GM19351 (cell line): Measurements from ENCODE around the gene SLAMF1.
"Not testable (repeated sequence)": the region's sequence is repeated elsewhere in the genome, so short reads cannot be mapped to it uniquely, and the experiment has no call there.

Experiments used
- ATAC-seq: cut with Tn5 transposase; IDR thresholded peaks from one replicate; pipeline ENCODE4 v1.9.1; 2021; ENCODE audit warnings: mild to moderate bottlenecking, moderate library complexity; ENCODE audit not compliant: unreplicated experiment

Gene SLAMF1

DNA sequence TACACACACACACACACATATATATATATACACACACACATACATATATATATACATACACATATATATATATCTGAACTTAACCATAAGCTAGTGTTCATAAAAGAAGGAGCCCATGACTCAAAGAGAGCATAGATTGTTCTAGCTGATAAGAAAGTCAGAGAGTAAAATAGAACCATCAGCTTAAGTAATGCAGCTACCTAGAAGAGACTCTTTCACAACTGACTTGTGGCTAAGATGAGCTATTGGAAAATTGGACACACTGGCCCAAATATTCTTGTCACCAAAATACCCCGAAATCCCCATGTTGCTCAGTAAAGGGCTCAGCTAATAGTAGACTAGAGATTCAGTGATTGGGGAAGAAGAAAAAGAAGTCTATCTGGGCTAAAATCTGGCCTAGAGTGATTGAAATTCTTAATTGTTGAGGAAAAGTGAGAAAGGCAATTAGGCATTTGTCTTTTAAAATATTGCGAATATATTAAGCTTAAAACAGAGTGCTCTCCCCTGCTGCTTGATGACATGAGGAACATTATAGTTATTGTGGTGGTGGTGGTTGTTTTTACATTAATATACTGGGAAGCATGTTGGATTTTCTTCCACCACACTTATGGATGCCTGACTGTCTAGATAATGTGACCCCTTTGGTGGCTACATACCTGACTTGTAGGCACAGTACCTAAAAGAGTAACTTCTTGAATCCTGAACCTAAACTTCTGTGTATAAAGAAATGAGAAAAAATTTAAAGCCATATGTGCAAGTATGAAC lies 6.3 kb downstream of the SLAMF1 start:
- ATAC-seq: no peak

DNA sequence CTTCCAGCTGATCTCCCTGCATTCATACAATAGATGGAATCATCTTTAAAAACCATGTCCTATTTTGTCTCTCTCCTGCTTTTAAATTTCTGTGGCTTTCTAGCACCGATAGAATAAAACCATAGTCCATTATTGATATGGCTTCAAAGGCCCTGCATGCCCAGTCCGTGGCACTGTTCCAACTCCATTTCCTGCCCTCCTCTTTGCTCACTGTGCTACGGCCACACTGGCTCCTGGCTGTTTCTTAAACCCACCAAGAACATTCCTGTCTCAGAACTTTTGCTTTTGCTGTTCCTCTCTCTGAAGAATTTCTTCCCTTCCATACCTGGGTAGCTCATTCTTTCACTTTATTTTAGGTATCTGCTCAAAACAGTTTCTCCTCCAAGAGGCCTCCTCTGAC lies 7.2 kb downstream of the SLAMF1 start:
- ATAC-seq: no peak

DNA sequence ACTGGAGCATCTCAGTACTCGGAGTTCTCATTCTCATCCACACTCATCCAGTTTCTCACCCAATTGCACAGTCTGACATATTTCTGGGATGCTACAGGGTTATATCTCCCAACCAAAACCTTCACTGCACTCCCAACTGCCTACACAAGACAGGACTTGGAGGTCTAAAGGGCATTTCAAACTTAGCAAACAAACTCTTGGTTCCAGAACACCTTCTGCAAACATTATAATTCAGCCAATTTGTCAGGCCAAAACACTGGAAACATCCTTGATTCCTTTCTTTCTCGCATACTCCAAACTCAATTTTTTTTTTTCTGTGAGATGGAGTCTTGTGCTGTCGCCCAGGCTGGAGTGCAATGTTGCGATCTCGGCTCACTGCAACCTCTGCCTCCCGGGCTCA lies 7.9 kb downstream of the SLAMF1 start:
- ATAC-seq: no peak

GRCh38 chr1:160638540-160638857 lies 8.3 kb downstream of the SLAMF1 start:
- ATAC-seq: no peak

GRCh38 chr1:160637821-160638539 lies 8.9 kb downstream of the SLAMF1 start:
- ATAC-seq: peak; percentile 59

DNA sequence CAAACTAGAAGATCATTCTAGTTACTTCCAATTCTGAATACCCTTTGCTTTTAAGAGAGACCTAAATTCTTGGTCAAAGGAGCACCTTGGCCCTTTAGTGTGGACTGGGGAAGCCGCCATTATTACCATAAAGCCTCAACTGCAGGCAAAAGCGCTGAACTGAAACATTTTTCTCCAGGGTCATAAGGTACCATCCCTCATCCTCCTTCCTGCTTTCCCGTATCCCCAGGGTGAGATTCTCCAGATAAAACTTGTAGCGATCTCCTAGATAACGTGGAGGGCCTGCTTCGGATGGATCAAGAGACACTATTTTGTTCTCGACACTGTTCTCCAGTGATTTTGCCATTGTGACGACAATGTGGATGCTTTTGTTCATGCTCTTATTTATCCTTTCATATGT lies 9.8 kb downstream of the SLAMF1 start:
- no peak for ATAC-seq

- ATAC-seq: no peak
Measured at GRCh38 chr1:160636547-160636946, 10.3 kb downstream of the SLAMF1 start.

- ATAC-seq: no peak
Measured at GRCh38 chr1:160636076-160636475, 10.8 kb downstream of the SLAMF1 start.

DNA sequence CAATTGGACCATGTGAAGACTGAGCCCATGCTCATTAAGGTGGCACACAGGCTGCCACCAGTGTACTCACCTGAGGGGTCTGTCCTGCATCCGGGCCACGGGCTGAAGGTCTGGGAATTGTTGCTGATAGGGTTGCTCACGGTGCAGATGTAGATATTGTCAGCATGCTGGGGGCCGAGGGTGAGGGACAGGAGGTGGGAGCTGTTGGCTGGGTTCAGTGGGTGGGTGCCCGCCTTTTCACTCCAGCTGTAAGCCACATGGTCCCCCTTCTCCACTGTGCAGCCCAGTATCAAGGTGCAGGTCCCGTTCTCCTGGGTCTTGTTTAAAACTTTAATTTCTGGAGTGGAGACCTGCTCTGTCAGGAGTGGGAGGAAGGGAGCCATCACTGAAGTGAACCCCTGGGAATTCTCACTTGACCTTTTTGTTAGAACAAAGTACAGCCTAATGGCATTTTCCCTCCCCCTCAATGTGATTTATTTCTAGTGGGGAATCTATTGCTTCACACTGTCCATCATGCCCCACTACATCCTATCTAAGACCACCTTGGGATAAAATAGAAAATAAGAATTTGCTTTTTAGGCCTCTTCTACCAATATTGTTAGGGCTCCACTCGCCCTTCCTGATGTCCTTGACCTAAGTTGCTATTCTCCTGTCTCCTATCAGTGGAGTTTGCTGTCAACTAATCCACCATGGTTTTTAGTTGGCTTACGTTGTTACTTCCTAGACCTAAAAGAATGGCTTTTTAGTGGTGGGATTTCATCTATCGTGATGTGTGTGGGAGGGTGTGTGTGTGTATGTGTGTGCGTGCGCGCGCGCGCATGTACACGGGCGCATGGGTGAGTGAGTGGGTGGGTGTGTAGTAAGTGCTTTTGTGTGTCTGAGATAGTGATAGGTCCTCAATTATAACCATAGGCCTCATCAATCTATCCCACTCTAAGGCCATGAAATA lies 12.0 kb downstream of the SLAMF1 start:
- ATAC-seq: no peak

DNA sequence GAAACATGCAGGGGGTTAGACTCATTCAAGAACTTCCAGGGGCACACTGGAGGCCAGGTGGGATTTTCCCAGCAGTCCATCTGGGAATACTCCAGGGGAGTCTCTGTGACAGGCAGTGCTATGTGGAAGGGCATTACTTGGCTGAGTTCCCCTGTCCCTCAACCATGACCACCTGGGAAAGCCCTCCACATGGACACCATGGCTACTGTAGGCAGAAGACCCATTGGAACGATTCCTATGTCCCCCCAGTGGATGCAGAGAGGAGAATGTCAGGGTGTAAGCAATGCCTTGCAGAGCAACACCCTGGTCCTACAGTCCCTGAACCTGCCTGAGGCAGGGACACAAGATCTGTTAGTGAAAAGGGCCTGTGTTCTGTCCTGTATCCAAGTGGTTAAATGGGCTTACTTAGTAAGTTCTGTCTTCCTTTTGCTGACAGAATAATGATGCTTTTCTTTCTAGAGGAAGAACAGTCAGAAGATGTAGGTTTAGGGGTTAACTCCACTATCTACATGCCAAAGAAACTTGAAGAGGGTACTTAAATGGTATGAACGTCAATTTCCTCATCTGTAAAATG lies 13.4 kb downstream of the SLAMF1 start:
- ATAC-seq: no peak

GRCh38 chr1:160631983-160632625 lies 14.7 kb downstream of the SLAMF1 start:
- no peak for ATAC-seq

DNA sequence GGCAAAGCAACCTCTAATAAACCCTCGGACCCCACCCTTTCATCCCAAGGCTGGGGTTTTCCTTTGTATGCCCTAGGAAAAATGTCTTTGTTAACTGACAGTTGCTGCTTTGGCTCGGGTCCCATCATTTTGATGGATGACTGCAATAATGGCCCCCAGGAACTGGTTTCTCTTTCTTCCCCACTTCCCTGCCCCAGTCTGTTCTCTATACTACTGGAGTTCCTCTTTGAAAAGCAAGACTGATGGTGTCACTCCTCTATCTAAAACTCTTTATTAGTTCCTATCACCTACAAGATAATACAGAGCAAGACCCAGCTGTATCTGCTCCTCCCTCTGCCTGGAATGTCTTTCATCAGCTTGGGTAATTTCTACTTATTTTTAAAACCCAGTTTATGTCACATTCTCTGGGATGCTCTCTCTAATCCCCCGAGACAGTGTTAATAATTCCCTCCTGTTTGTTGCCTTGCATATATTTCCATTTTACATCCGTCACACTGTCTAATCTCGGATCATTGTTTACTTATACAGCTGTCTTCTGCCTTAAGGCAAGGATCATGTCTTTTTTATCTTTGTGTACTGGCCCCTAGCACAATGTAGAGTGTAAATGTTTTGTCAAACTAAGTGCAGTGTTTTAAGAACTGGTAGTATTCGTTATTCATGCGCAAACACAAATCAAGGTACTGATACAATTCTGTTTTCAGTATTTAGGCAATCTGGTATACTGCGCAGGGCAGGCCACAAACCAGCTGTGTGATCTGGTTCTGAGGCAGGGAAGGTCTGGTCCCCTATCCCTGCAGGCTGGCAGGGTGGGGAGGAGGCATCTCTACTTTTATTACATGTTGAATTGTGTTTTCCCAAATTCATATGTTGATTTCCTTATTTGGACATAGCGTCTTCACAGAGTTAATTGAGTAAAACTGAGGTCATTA lies 16.1 kb downstream of the SLAMF1 start:
- no peak for ATAC-seq

DNA sequence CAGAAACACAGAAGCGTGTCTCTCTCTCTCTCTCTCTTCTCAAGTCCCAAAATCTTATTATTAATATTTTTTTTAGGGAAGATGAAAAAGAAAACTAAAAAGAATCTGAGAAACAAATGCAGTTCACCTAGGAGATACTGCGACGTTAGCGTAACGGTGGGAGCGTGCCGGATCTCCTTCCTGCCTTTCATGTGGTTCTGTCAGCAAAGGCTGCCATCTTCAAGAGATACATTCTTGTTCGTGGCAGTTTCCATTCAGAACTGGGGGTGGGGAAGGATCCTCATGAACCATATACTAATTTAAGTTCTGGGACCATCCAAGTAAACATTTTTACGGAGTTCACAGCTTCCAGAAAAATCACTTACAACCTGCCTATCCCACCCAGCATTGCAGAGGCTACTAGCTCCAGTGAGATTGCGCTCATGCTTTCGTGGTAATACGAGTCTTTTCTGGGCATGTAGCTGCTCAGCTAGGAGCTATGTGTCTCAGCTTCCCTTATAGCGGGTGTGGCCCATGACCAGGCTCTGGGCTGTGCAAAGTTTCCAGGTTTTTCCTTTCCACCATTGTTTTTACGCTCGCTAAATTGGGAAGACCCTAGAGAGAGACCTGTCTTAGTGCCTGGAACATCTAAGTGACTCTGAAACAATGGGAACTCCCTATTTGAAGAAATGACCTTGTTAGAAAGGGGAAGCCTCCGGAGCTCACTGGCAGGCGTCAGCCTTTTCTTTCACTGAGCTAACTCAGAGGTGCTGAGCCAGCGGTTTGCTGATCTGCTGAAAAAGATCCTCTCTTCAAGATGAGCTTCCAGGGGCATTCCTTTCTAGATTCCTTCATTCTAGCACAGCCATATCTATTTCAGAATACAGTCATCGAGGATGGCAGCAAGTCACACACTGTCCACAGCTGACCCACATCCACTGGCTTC lies 17.3 kb downstream of the SLAMF1 start:
- ATAC-seq: no peak

DNA sequence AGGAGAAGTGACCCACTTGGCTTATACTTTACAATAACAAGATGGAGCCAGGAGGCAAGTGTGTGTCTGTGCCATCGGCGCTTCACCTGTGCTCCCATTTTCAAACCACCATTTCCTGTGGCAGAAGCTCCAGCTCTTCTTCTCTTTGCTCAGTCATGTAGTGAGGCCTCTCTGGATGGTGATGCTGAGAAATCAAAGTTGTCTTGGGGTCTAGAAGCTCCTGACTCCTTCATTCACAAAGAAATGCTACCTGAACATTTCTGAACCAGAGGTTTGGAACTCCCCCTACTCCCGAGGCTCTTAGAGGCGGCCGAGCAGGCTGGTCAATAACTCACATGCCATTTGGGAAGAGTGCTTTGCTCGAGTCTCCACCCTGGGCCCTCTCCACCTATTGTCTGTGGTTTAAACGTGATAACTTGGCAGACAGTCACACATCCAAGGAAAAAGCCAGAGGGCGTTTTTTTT lies 18.0 kb downstream of the SLAMF1 start:
- ATAC-seq: no peak

- ATAC-seq: not testable (repeated sequence)
Measured at GRCh38 chr1:160627677-160628289, 19.1 kb downstream of the SLAMF1 start.

GRCh38 chr1:160626509-160627342 lies 20.1 kb downstream of the SLAMF1 start:
- ATAC-seq: peak; percentile 39
